Endothelial cell of umbilical vein (primary cell): Measurements from ENCODE around the gene SLC25A22. TPM values are rescaled to one million over a fixed set of nuclear protein-coding genes. Genes with fewer than 3 reads are reported as not detected.
A peak's percentile ranks its signal among the peaks of the same experiment; 100 is the strongest.

Experiments used
- BruUV-seq: library from RNA; stranded (reverse); fragments of 400-500 nt; replicated peaks from 2 replicates; lab custom pipeline; 2021; lab: Mats Ljungman, UMichigan
- CTCF ChIA-PET: fragments of 300-600, 350-600 bp; sonication (Branson Sonifier 250); formaldehyde crosslinking; loops from one replicate; lab custom pipeline; 2021; ENCODE audit warnings: antibody characterized with exemption, inconsistent platforms; lab: Charles Lee
- POLR2A ChIA-PET: fragments of 300-600, 350-600 bp; sonication (Branson Sonifier 250); formaldehyde crosslinking; loops from one replicate; lab custom pipeline; 2021; ENCODE audit warnings: antibody characterized with exemption, inconsistent platforms; lab: Charles Lee
- DNase-seq: peaks from one replicate; pipeline ENCODE4 v3.0.0-alpha.2; 2011; ENCODE audit warnings: low read depth, low spot score
- FAIRE-seq: peaks from 2 replicates; lab custom pipeline; 2011; peaks lifted over from hg19 to GRCh38; lab: Jason Lieb, UNC
- H2AFZ ChIP-seq: 2 replicates; pipeline ENCODE4 v1.6.0; 2012; ENCODE audit warnings: low read depth, low read length, control low read depth, inconsistent platforms
- H3K27ac ChIP-seq: 2 replicates; pipeline ENCODE4 v1.5.1; 2011; ENCODE audit warnings: low read depth, mild to moderate bottlenecking, control low read depth, low read length, moderate library complexity; ENCODE audit not compliant: insufficient read depth
- H3K27me3 ChIP-seq, 2 experiments: 2 replicates each; pipeline versions ENCODE4 v1.6.0 to v1.6.1; 2011; ENCODE audit warnings: low read length in 2 of 2, mixed read lengths in 1 of 2; ENCODE audit not compliant: control insufficient read depth in 2 of 2, insufficient read depth in 2 of 2
- H3K36me3 ChIP-seq, 2 experiments: 2 replicates in 1 of 2; 3 replicates in 1 of 2; pipeline ENCODE4 v1.5.1; 2011; ENCODE audit warnings: low read length in 2 of 2, mild to moderate bottlenecking in 1 of 2, moderate library complexity in 1 of 2; ENCODE audit not compliant: control insufficient read depth in 2 of 2, insufficient read depth in 2 of 2; ENCODE audit errors: extremely low read depth in 1 of 2
- H3K4me1 ChIP-seq: 3 replicates; pipeline ENCODE4 v1.5.1; 2011; ENCODE audit warnings: mild to moderate bottlenecking, low read length; ENCODE audit not compliant: control insufficient read depth, insufficient read depth; ENCODE audit errors: extremely low read depth
- H3K4me2 ChIP-seq: 2 replicates; pipeline ENCODE4 v1.6.1; 2011; ENCODE audit warnings: low read length, control low read depth, mixed read lengths; ENCODE audit not compliant: insufficient read depth
- H3K4me3 ChIP-seq, 3 experiments: fragments of 200-600 bp in 1 of 3; sonication (generic), shearing (Covaris generic) in 1 of 3; replicated peaks in 1 of 3; 2 replicates each; pipeline ENCODE4 v1.5.1; 2011 to 2016; ENCODE audit warnings: control low read depth in 3 of 3, low read length in 3 of 3, mild to moderate bottlenecking in 2 of 3, inconsistent platforms in 1 of 3, low read depth in 1 of 3, moderate library complexity in 1 of 3; ENCODE audit not compliant: insufficient read depth in 1 of 3
- H3K79me2 ChIP-seq: 2 replicates; pipeline ENCODE4 v1.6.0; 2012; ENCODE audit warnings: low read length, inconsistent platforms; ENCODE audit not compliant: control insufficient read depth, insufficient read depth
- H3K9ac ChIP-seq: replicated peaks from 2 replicates; pipeline ENCODE3; 2011; ENCODE audit warnings: low read length, control low read depth; ENCODE audit not compliant: insufficient read depth; ENCODE audit errors: extremely low read depth
- H3K9me1 ChIP-seq: replicated peaks from 3 replicates; pipeline ENCODE4 v1.6.0; 2011; ENCODE audit warnings: mild to moderate bottlenecking, low read length; ENCODE audit not compliant: control insufficient read depth, insufficient read depth; ENCODE audit errors: extremely low read depth
- H3K9me3 ChIP-seq: replicated peaks from 2 replicates; pipeline ENCODE4 v1.5.1; 2012; ENCODE audit warnings: low read length, inconsistent platforms; ENCODE audit not compliant: control insufficient read depth, insufficient read depth
- H4K20me1 ChIP-seq: replicated peaks from 2 replicates; pipeline ENCODE3; 2011; ENCODE audit warnings: mild to moderate bottlenecking, low read length; ENCODE audit not compliant: control insufficient read depth, insufficient read depth; ENCODE audit errors: extremely low read depth
- CTCF ChIP-seq, 2 donors: IDR thresholded peaks; 1 replicate in 1 of 2; 2 replicates in 1 of 2; pipeline ENCODE4 v1.5.1; 2011; ENCODE audit warnings: low read length in 2 of 2, mild to moderate bottlenecking in 2 of 2, moderate library complexity in 2 of 2, control low read depth in 1 of 2, inconsistent platforms in 1 of 2, low read depth in 1 of 2; ENCODE audit not compliant: insufficient read depth in 1 of 2; ENCODE audit errors: extremely low read depth in 1 of 2
- FOS ChIP-seq: IDR thresholded peaks from 2 replicates; pipeline ENCODE4 v1.6.1; 2011; ENCODE audit warnings: mild to moderate bottlenecking, low read length, moderate library complexity, borderline replicate concordance; ENCODE audit not compliant: insufficient read depth
- dilution Hi-C: fragments of 300-500 bp; cut with MboI; formaldehyde crosslinking; loops from one replicate; pipeline ENCODE4 v1.15.0; 2019; ENCODE audit warnings: low sequenced_read_pairs; ENCODE audit not compliant: extremely low pct_ligation_motif_present
- intact Hi-C: fragments of 100-400 bp; cut with micrococcal nuclease; formaldehyde crosslinking; loops from one replicate; pipeline ENCODE4 v1.10.0; 2022
- polyA plus RNA-seq, 4 experiments: library from polyadenylated mRNA; depleted of rRNA in 3 of 4; stranded (reverse) in 3 of 4; unstranded in 1 of 4; fragments of >200 nt; gene quantifications; 2 replicates each; pipeline versions ENCODE4 v1.2.1 to v1.2.3, GENCODE V29; 2011 to 2012; ENCODE audit warnings: missing spikeins in 1 of 4
- total RNA-seq: library from RNA; stranded (reverse); gene quantifications from 2 replicates; pipeline ENCODE4 v1.2.3, GENCODE V29; 2021

Gene SLC25A22
- total and polyA plus RNA-seq, 2 donors (not counting 3 experiments of a cell fraction or from before 2014, with no cell fraction given): 24.5 to 24.9 TPM

GRCh38 chr11:843086-843734 lies 45.1 kb upstream of the SLC25A22 start:
- Histone ChIP-seq H3K79me2 (peaks cover 45% of the 10 kb centered on the region), H4K20me1 (no peaks in the 10 kb centered on the region), H3K4me3 (peak overlapping the region; percentile 63 to 95 (median 94)), H3K27me3 (no peaks in the 10 kb centered on the region), H3K27ac (peak overlapping the region; percentile 83), H3K9me1 (no peaks in the 10 kb centered on the region), H2AFZ (no peak overlapping the region), H3K36me3 (peaks cover 13 to 21% of the 10 kb centered on the region in 2 experiments), H3K4me1 (peaks cover 38% of the 10 kb centered on the region), H3K9me3 (no peaks in the 10 kb centered on the region), H3K4me2 (peak overlapping the region; percentile 82), H3K9ac (peak overlapping the region; percentile 92)
- FAIRE-seq (no peak), DNase-seq (peak; percentile 30)
- no TSS peak for BruUV-seq
- CTCF ChIA-PET: interaction anchor here (1.2 to 3.3 kb wide), 4 partner anchors 9 to 208 kb away, joined by 6 to 19 read pairs (median 8); partner anchors contain the start of genes AP2A2 and CD151
- TF ChIP-seq FOS (no peak), CTCF (IDR thresholded peaks at IDR 0.05; ENCODE audit: extremely low read depth in 1 of 2, insufficient read depth in 1 of 2, low read depth in 1 of 2, low read length in 2 of 2) (peak in 1 of 2 donors; percentile 22)
- intact Hi-C loops: no loop called here
- POLR2A ChIA-PET: interaction anchor here (1.4 to 4.1 kb wide), 4 partner anchors 9 to 34 kb away, joined by 5 to 28 read pairs (median 17); partner anchors contain the start of genes CD151, PNPLA2 and RPLP2
- dilution Hi-C loops: no loop called here
